RPMI8226 (cell line): ENCODE results near the gene PLG.
"Not testable (repeated sequence)": the region's sequence is repeated elsewhere in the genome, so short reads cannot be mapped to it uniquely, and the experiment has no call there.

Experiments
- DNase-seq: peaks from one replicate; pipeline ENCODE4 v3.0.0-alpha.2; 2015

PLG gene

GRCh38 chr6:160780656-160781055, 78.6 kb downstream of the PLG start:
- DNase-seq = not testable (repeated sequence)

- no peak for DNase-seq
Measured at GRCh38 chr6:160781298-160781697, 79.3 kb downstream of the PLG start.

- no peak for DNase-seq
Measured at GRCh38 chr6:160782228-160782627, 80.2 kb downstream of the PLG start.

GRCh38 chr6:160783741-160784140, 81.7 kb downstream of the PLG start:
- DNase-seq = no peak

- DNase-seq = not testable (repeated sequence)
Measured at GRCh38 chr6:160788126-160788525, 86.1 kb downstream of the PLG start.

- no peak for DNase-seq
Measured at GRCh38 chr6:160788806-160789205, 86.8 kb downstream of the PLG start.

- no peak for DNase-seq
Measured at GRCh38 chr6:160789263-160790027, 87.4 kb downstream of the PLG start.

GRCh38 chr6:160790028-160790792, 88.2 kb downstream of the PLG start:
- no peak for DNase-seq

- no peak for DNase-seq
Measured at GRCh38 chr6:160791459-160791858, 89.4 kb downstream of the PLG start.

- DNase-seq = no peak
Measured at GRCh38 chr6:160791981-160792418, 90.0 kb downstream of the PLG start.

GRCh38 chr6:160792708-160793107, 90.7 kb downstream of the PLG start:
- DNase-seq = no peak

- DNase-seq = no peak
Measured at GRCh38 chr6:160793652-160794051, 91.6 kb downstream of the PLG start.

GRCh38 chr6:160795721-160796120, 93.7 kb downstream of the PLG start:
- no peak for DNase-seq

GRCh38 chr6:160798625-160799024, 96.6 kb downstream of the PLG start:
- no peak for DNase-seq

GRCh38 chr6:160799801-160800506, 97.9 kb downstream of the PLG start:
- no peak for DNase-seq

GRCh38 chr6:160801418-160801817, 99.4 kb downstream of the PLG start:
- DNase-seq = no peak

- DNase-seq = not testable (repeated sequence)
Measured at GRCh38 chr6:160802049-160802448, 100.0 kb downstream of the PLG start.
